ENCODE data around the gene SLC66A2. TPM values are rescaled to one million over a fixed set of nuclear protein-coding genes. Genes with fewer than 3 reads are reported as not detected.

Gene SLC66A2
- total RNA-seq, 1 experiment from 2014 or later, result 21.7 TPM

- no TSS peak for BruUV-seq (replicated peaks)
- H3K4me3 Mint-ChIP-seq (ENCODE audit: unreplicated experiment), result no peak overlapping the region
- ChIA-PET CTCF (no interaction called here), POLR2A (no interaction called here)
- no peaks in the 10 kb centered on the region for H3K4me1 Mint-ChIP-seq (ENCODE audit: insufficient read depth, unreplicated experiment)
- H3K9me3 Mint-ChIP-seq (ENCODE audit: unreplicated experiment), result no peaks in the 10 kb centered on the region
- no peak for DNase-seq (ENCODE audit: unreplicated experiment)
- intact Hi-C loops (cut with micrococcal nuclease), result no loop called here
- no peak overlapping the region for H3K27ac Mint-ChIP-seq (ENCODE audit: low read depth, unreplicated experiment)
- peaks cover 33% of the 10 kb centered on the region for H3K27me3 Mint-ChIP-seq (ENCODE audit: insufficient read depth, unreplicated experiment)
- H3K36me3 Mint-ChIP-seq (ENCODE audit: insufficient read depth, unreplicated experiment), result no peaks in the 10 kb centered on the region
- no peak for TF ChIP-seq CTCF (IDR thresholded peaks at IDR 0.05; ENCODE audit: unreplicated experiment)
Observed at GRCh38 chr18:79862562-79862961, 88.9 kb downstream of the SLC66A2 start.

GRCh38 chr18:79861687-79862086 lies 89.8 kb downstream of the SLC66A2 start:
- Mint-ChIP-seq H3K36me3 (ENCODE audit: insufficient read depth, unreplicated experiment) (no peaks in the 10 kb centered on the region), H3K4me3 (ENCODE audit: unreplicated experiment) (no peak overlapping the region), H3K27me3 (ENCODE audit: insufficient read depth, unreplicated experiment) (peaks cover 33% of the 10 kb centered on the region), H3K27ac (ENCODE audit: low read depth, unreplicated experiment) (no peak overlapping the region), H3K4me1 (ENCODE audit: insufficient read depth, unreplicated experiment) (no peaks in the 10 kb centered on the region), H3K9me3 (ENCODE audit: unreplicated experiment) (no peaks in the 10 kb centered on the region)
- intact Hi-C loops (cut with micrococcal nuclease), result no loop called here
- ChIA-PET POLR2A (no interaction called here), CTCF (interaction anchor here (0.5 kb wide), 1 partner anchor 124 kb away, joined by 3 read pairs; no protein-coding TSS in a partner anchor)
- no peak for TF ChIP-seq CTCF (IDR thresholded peaks at IDR 0.05; ENCODE audit: unreplicated experiment)
- DNase-seq (ENCODE audit: unreplicated experiment), result no peak
- no TSS peak for BruUV-seq (replicated peaks)

- Mint-ChIP-seq H3K4me1 (ENCODE audit: insufficient read depth, unreplicated experiment) (no peaks in the 10 kb centered on the region), H3K4me3 (ENCODE audit: unreplicated experiment) (no peak overlapping the region), H3K27ac (ENCODE audit: low read depth, unreplicated experiment) (no peak overlapping the region), H3K27me3 (ENCODE audit: insufficient read depth, unreplicated experiment) (peaks cover 33% of the 10 kb centered on the region), H3K9me3 (ENCODE audit: unreplicated experiment) (no peaks in the 10 kb centered on the region), H3K36me3 (ENCODE audit: insufficient read depth, unreplicated experiment) (no peaks in the 10 kb centered on the region)
- DNase-seq (ENCODE audit: unreplicated experiment), result no peak
- no TSS peak for BruUV-seq (replicated peaks)
- POLR2A ChIA-PET, result interaction anchor here (0.6 kb wide), 1 partner anchor 49 kb away, joined by 3 read pairs; no protein-coding TSS in a partner anchor
- CTCF ChIA-PET, result interaction anchor here (0.7 to 1.1 kb wide), 3 partner anchors 10 to 102 kb away, joined by 3 read pairs; no protein-coding TSS in a partner anchor
- intact Hi-C loops (cut with micrococcal nuclease), result no loop called here
- TF ChIP-seq CTCF (IDR thresholded peaks at IDR 0.05; ENCODE audit: unreplicated experiment), result no peak
Observed at GRCh38 chr18:79859314-79859713, 92.1 kb downstream of the SLC66A2 start.

- intact Hi-C loops (cut with micrococcal nuclease), result no loop called here
- H3K4me1 Mint-ChIP-seq (ENCODE audit: insufficient read depth, unreplicated experiment), result no peaks in the 10 kb centered on the region
- POLR2A ChIA-PET, result no interaction called here
- no peak overlapping the region for H3K4me3 Mint-ChIP-seq (ENCODE audit: unreplicated experiment)
- peak; percentile 15 for DNase-seq (ENCODE audit: unreplicated experiment)
- H3K27ac Mint-ChIP-seq (ENCODE audit: low read depth, unreplicated experiment), result no peak overlapping the region
- peaks cover 32% of the 10 kb centered on the region for H3K27me3 Mint-ChIP-seq (ENCODE audit: insufficient read depth, unreplicated experiment)
- TF ChIP-seq CTCF (IDR thresholded peaks at IDR 0.05; ENCODE audit: unreplicated experiment), result no peak
- H3K36me3 Mint-ChIP-seq (ENCODE audit: insufficient read depth, unreplicated experiment), result no peaks in the 10 kb centered on the region
- BruUV-seq (replicated peaks), result no TSS peak
- CTCF ChIA-PET, result interaction anchor here (1.0 kb wide), 1 partner anchor 9 kb away, joined by 6 read pairs; no protein-coding TSS in a partner anchor
- peaks cover 7% of the 10 kb centered on the region for H3K9me3 Mint-ChIP-seq (ENCODE audit: unreplicated experiment)
Observed at GRCh38 chr18:79857082-79857671, 94.3 kb downstream of the SLC66A2 start.
